ENCODE measurements around the gene RSRC1.

DNA sequence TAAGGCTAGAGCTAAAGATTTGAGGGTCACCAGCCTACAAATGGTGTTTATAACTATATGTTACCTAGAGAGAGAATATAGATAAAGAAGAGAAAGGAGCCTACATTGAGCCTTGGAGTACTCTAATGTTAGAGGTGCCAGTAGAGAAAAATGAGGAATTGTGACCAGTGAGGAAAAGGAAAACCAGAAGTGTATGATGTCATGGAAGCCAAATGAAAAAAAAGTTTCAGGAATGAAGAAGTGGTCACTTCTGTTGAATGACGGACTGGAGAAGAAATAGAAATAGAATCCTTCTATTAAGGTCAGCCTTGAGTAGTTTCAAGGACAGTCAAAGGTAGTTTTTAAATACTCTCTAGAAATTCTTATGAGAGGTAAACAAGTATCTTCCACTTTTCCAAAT is 409.9 kb downstream of the RSRC1 start:
- TF ChIP-seq, protein P1, sequence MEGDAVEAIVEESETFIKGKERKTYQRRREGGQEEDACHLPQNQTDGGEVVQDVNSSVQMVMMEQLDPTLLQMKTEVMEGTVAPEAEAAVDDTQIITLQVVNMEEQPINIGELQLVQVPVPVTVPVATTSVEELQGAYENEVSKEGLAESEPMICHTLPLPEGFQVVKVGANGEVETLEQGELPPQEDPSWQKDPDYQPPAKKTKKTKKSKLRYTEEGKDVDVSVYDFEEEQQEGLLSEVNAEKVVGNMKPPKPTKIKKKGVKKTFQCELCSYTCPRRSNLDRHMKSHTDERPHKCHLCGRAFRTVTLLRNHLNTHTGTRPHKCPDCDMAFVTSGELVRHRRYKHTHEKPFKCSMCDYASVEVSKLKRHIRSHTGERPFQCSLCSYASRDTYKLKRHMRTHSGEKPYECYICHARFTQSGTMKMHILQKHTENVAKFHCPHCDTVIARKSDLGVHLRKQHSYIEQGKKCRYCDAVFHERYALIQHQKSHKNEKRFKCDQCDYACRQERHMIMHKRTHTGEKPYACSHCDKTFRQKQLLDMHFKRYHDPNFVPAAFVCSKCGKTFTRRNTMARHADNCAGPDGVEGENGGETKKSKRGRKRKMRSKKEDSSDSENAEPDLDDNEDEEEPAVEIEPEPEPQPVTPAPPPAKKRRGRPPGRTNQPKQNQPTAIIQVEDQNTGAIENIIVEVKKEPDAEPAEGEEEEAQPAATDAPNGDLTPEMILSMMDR (IDR thresholded peaks at IDR 0.05; ENCODE audit: insufficient read depth, low read depth, low read length), result no peak
- no peak for TF ChIP-seq EZH2 (IDR thresholded peaks at IDR 0.05; ENCODE audit: insufficient read depth, low read length)

Data from astrocyte (in vitro differentiated cells and primary cell).